ENCODE results near the gene NDUFA8. TPM values are rescaled to one million over a fixed set of nuclear protein-coding genes. Genes with fewer than 3 reads are reported as not detected.

Gene NDUFA8
- total RNA-seq, 3 donors from 2014 or later (not counting 1 experiment from before 2014, with no cell fraction given): 6.6 to 15.9 (median 10.8) TPM

- intact Hi-C loops (cut with micrococcal nuclease): no loop called here
- no peak for ATAC-seq
- no peaks in the 10 kb centered on the region for H3K27me3 ChIP-seq (ENCODE audit: control insufficient read depth, insufficient read depth, low read length)
- no peak overlapping the region for H3K4me3 Mint-ChIP-seq
- H3K27ac ChIP-seq (ENCODE audit: low read length): no peak overlapping the region
- DNase-seq: no peak
- H3K9me3 ChIP-seq (ENCODE audit: control insufficient read depth, insufficient read depth, low read length): no peaks in the 10 kb centered on the region
- H3K36me3 Mint-ChIP-seq: no peaks in the 10 kb centered on the region
- H3K27ac Mint-ChIP-seq: no peak overlapping the region
- no peaks in the 10 kb centered on the region for H3K9me3 Mint-ChIP-seq
- H3K27me3 Mint-ChIP-seq (ENCODE audit: low read depth in 2 of 2): peaks cover 4 to 11% of the 10 kb centered on the region in 2 donors
- WGBS (ENCODE audit: insufficient coverage): 89% methylated on average over 7 of the region's 7 CpGs
- no peaks in the 10 kb centered on the region for H3K4me1 ChIP-seq (ENCODE audit: control insufficient read depth, insufficient read depth, low read length)
- TF ChIP-seq CTCF (IDR thresholded peaks at IDR 0.05): no peak
- no peaks in the 10 kb centered on the region for H3K36me3 ChIP-seq (ENCODE audit: control insufficient read depth, insufficient read depth, low read length)
- H3K4me3 ChIP-seq (ENCODE audit: low read length): no peak overlapping the region
- no peaks in the 10 kb centered on the region for H3K4me1 Mint-ChIP-seq
Observed at GRCh38 chr9:122183501-122183900, 23.9 kb upstream of the NDUFA8 start.

DNA sequence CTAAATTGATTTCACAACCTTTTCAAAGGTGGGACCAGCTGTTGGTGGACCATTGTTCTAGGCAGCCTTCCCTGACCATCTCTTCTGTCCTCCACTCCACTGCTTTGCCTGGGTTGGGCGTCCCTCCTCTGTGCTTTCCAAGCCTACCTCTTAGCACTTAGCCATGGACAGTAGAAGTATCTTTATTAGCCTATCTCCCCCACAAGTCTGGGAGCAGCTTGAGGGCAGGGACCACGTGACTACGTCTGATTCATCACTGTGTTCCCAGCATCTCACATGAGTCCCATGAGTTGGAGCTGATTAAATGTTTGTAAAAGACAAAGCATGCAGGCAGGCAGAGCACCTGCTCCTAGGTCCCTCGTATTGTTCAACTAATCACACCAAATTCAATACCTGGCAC lies 21.1 kb upstream of the NDUFA8 start:
- no peaks in the 10 kb centered on the region for H3K36me3 ChIP-seq (ENCODE audit: control insufficient read depth, insufficient read depth, low read length)
- no peaks in the 10 kb centered on the region for H3K9me3 ChIP-seq (ENCODE audit: control insufficient read depth, insufficient read depth, low read length)
- no peak overlapping the region for H3K4me3 ChIP-seq (ENCODE audit: low read length)
- DNase-seq: no peak
- H3K27me3 ChIP-seq (ENCODE audit: control insufficient read depth, insufficient read depth, low read length): no peaks in the 10 kb centered on the region
- H3K27ac Mint-ChIP-seq: no peak overlapping the region
- H3K4me3 Mint-ChIP-seq: no peak overlapping the region
- peaks cover 9 to 21% of the 10 kb centered on the region in 2 donors for H3K27me3 Mint-ChIP-seq (ENCODE audit: low read depth in 2 of 2)
- no peak overlapping the region for H3K27ac ChIP-seq (ENCODE audit: low read length)
- intact Hi-C loops (cut with micrococcal nuclease): no loop called here
- TF ChIP-seq CTCF (IDR thresholded peaks at IDR 0.05): no peak
- no peaks in the 10 kb centered on the region for H3K36me3 Mint-ChIP-seq
- ATAC-seq: no peak
- no peaks in the 10 kb centered on the region for H3K4me1 Mint-ChIP-seq
- H3K4me1 ChIP-seq (ENCODE audit: control insufficient read depth, insufficient read depth, low read length): no peaks in the 10 kb centered on the region
- 65% methylated on average over 4 of the region's 4 CpGs for WGBS (ENCODE audit: insufficient coverage)
- no peaks in the 10 kb centered on the region for H3K9me3 Mint-ChIP-seq

GRCh38 chr9:122179690-122180074 lies 20.1 kb upstream of the NDUFA8 start:
- Histone ChIP-seq H3K9me3 (ENCODE audit: control insufficient read depth, insufficient read depth, low read length) (no peaks in the 10 kb centered on the region), H3K4me3 (ENCODE audit: low read length) (no peak overlapping the region), H3K27me3 (ENCODE audit: control insufficient read depth, insufficient read depth, low read length) (no peaks in the 10 kb centered on the region), H3K27ac (ENCODE audit: low read length) (no peak overlapping the region), H3K36me3 (ENCODE audit: control insufficient read depth, insufficient read depth, low read length) (no peaks in the 10 kb centered on the region), H3K4me1 (ENCODE audit: control insufficient read depth, insufficient read depth, low read length) (no peaks in the 10 kb centered on the region)
- no peak overlapping the region for H3K4me3 Mint-ChIP-seq
- ATAC-seq: no peak
- H3K4me1 Mint-ChIP-seq: no peaks in the 10 kb centered on the region
- intact Hi-C loops (cut with micrococcal nuclease): no loop called here
- no peaks in the 10 kb centered on the region for H3K9me3 Mint-ChIP-seq
- no peak overlapping the region for H3K27ac Mint-ChIP-seq
- DNase-seq: no peak
- 80% methylated on average over 2 of the region's 2 CpGs for WGBS (ENCODE audit: insufficient coverage)
- H3K27me3 Mint-ChIP-seq (ENCODE audit: low read depth in 2 of 2): peaks cover 11 to 21% of the 10 kb centered on the region in 2 donors
- H3K36me3 Mint-ChIP-seq: no peaks in the 10 kb centered on the region
- TF ChIP-seq CTCF (IDR thresholded peaks at IDR 0.05): no peak

GRCh38 chr9:122179054-122179689 lies 19.6 kb upstream of the NDUFA8 start:
- Histone ChIP-seq H3K27me3 (ENCODE audit: control insufficient read depth, insufficient read depth, low read length) (no peaks in the 10 kb centered on the region), H3K27ac (ENCODE audit: low read length) (no peak overlapping the region), H3K4me3 (ENCODE audit: low read length) (no peak overlapping the region), H3K36me3 (ENCODE audit: control insufficient read depth, insufficient read depth, low read length) (no peaks in the 10 kb centered on the region), H3K9me3 (ENCODE audit: control insufficient read depth, insufficient read depth, low read length) (no peaks in the 10 kb centered on the region), H3K4me1 (ENCODE audit: control insufficient read depth, insufficient read depth, low read length) (no peaks in the 10 kb centered on the region)
- no peaks in the 10 kb centered on the region for H3K9me3 Mint-ChIP-seq
- H3K27me3 Mint-ChIP-seq (ENCODE audit: low read depth in 2 of 2): peaks cover 12 to 23% of the 10 kb centered on the region in 2 donors
- no peaks in the 10 kb centered on the region for H3K36me3 Mint-ChIP-seq
- TF ChIP-seq CTCF (IDR thresholded peaks at IDR 0.05): no peak
- intact Hi-C loops (cut with micrococcal nuclease): no loop called here
- DNase-seq (no peak), ATAC-seq (no peak)
- WGBS (ENCODE audit: insufficient coverage): 91% methylated on average over 5 of the region's 5 CpGs
- no peak overlapping the region for H3K4me3 Mint-ChIP-seq
- H3K4me1 Mint-ChIP-seq: no peaks in the 10 kb centered on the region
- H3K27ac Mint-ChIP-seq: no peak overlapping the region

Data from natural killer cell (primary cell).